HL-60/S4 treated with phorbol 12-myristate 13-acetate at 8.2 ng/mL for 4 days and 3 days (cell line): ENCODE results near the gene CACNB3.
"Not testable (repeated sequence)": the region's sequence is repeated elsewhere in the genome, so short reads cannot be mapped to it uniquely, and the experiment has no call there.

ENCODE experiments used
- in situ Hi-C: fragments of 300-500 bp; cut with MboI; formaldehyde crosslinking; loops from 2 replicates; pipeline ENCODE4 v1.15.0; 2022; ENCODE audit warnings: low sequenced_read_pairs

Gene CACNB3

GRCh38 chr12:48852734-48853688, 34.7 kb downstream of the CACNB3 start:
- in situ Hi-C loops: loop anchor here (10.0 kb wide), 1 partner anchor 142 kb away; the partner anchor contains the start of gene DDN

DNA sequence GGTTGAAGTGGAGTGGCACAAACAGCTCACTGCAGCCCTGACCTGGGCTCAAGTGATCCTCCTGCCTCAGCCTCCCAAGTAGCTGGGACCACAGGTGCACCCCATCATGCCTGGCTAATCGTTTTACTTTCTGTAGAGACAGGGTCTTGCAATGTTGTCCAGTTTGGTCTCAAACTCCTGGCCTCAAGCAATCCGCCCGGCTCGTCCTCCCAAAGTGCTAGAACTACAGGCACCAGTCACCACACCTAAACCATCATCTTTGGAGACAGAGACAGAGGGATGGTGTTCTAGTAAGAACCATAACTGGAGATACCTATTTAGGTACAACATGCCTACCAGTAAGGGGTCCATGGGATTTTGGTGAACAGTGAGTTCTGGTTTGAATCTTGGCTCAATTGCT, 36.2 kb downstream of the CACNB3 start:
- in situ Hi-C loops: loop anchor here (10.0 kb wide), 1 partner anchor 140 kb away; the partner anchor contains the start of gene DDN

- in situ Hi-C loops: loop anchor here (10.0 kb wide), 1 partner anchor 140 kb away; the partner anchor contains the start of gene DDN
Observed at GRCh38 chr12:48854932-48855331, 36.6 kb downstream of the CACNB3 start.

DNA sequence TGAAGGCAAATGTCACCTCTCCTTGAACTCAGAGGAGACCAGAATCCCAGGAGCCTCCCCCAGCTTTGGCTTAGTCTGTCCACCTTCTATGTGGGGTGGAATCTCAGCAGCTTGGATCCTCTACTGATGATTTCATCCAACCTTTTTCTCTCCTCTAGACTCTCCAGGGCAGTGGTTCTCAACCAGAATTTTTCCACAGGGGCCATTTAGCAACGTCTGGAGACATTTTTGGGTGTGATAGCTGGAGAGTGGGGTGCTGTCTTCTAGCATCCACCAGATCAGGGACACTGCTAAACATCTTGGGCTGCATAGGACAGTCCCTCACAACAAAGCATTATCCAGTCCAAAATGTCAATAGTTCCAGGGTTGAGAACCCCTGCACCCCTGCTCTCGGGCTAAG, 38.1 kb downstream of the CACNB3 start:
- in situ Hi-C loops: loop anchor here (10.0 kb wide), 1 partner anchor 138 kb away; the partner anchor contains the start of gene DDN

DNA sequence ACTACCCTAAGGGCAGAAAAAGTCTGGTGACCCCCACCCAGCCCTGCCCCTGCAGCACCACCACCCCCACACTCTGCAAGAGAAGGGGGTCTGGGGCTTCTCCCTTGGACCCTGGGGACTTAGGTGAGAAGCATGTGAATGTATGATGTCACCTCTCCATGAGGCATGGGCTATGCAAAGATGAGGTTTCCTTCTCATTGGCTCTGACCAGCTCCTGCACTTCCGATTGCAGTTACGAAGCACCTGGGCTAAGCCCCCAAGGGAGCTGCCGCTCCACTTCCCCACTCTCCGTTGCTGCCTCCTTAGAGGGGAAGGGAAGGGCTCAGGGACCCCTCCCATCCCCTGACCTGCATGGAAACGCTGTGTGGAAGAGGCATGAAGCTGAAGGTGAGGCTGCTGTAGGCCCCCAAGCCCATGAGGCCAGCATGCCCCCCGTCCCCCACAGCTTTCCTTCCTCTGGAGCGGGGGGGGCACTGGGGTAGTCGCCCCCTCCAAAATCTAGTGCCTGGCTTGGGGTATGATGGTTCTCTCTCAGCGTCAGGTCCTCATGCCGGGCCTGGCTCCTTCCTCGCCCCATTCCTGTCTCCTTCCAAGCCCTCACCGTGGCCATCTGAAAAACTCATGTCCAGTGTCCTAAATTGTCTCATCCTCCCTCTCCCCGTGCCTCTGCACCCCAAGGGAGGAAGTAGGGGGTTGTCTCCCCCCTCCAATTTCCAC, 39.1 kb downstream of the CACNB3 start:
- in situ Hi-C loops: loop anchor here (10.0 kb wide), 1 partner anchor 137 kb away; the partner anchor contains the start of gene DDN

GRCh38 chr12:48858043-48858442, 39.7 kb downstream of the CACNB3 start:
- in situ Hi-C loops: loop anchor here (10.0 kb wide), 1 partner anchor 137 kb away; the partner anchor contains the start of gene DDN

GRCh38 chr12:48859607-48860006, 41.3 kb downstream of the CACNB3 start:
- in situ Hi-C loops: loop anchor here (10.0 kb wide), 1 partner anchor 135 kb away; the partner anchor contains the start of gene DDN

DNA sequence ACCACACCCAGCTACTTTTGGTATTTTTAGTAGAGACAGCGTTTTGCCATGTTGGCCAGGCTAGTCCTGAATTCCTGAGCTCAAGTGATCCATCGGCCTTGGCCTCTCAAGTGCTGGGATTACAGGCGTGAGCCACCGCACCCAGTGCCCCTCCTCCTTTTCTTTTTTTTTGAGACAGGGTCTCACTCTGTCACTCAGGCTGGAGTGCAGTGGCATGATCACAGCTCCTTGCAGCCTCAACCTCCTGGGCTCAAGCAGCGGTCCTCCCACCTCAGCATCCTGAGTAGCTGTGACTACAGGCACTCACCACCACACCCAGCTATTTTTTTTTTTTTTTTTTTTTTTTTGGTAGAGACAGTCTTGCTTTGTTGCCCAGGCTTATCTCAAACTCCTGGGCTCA, 41.9 kb downstream of the CACNB3 start:
- in situ Hi-C loops: not testable (repeated sequence)

DNA sequence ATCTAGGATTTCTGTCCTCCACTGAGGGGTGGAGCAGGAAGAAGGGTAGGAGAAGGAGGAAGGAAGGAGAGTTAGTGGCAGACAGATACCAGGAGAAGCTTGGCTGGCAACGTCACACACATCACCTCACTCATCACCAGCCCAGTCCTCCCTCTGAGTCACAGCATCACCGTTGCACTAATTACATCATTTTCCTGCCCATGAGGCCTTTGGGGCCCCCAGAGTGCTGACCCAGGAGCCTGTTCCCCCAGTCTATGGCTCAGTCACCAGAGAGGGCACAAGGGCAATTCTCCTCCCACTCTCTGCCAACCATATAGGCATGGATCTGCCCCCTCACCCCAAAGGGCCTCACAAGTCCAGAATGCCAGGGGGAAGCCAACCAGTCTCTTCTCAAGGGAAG, 42.8 kb downstream of the CACNB3 start:
- in situ Hi-C loops: no loop called here

DNA sequence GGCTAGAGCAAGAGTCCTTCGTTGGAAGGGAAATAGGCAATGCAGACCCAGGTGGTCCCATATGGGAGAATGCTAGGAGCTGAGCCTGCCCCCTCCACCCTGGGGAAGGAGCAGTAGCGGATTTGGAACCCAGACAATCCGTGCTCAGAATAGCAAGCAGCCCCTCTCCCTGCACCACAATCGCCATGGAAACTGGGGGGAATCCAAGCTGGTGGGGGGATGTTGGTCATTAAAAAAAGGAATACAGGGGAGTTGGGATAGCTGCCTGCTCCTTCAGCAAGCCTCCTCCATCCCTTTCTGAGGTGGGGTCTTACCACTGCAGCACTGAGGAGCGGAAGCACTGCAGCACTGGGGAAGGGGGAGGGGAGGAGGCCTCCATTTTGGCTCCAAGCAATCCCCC, 44.5 kb downstream of the CACNB3 start:
- in situ Hi-C loops: no loop called here

GRCh38 chr12:48863291-48863690, 45.0 kb downstream of the CACNB3 start:
- in situ Hi-C loops: no loop called here

GRCh38 chr12:48865281-48866051, 47.2 kb downstream of the CACNB3 start, which contains the start of gene RND1:
Gene RND1, minus strand, starts transcription at chr12:48865870. Its CDS starts 103 bp downstream, at chr12:48865767.
- in situ Hi-C loops: no loop called here

- in situ Hi-C loops: no loop called here
Observed at GRCh38 chr12:48866052-48866711, 47.9 kb downstream of the CACNB3 start.

- in situ Hi-C loops: no loop called here
Observed at GRCh38 chr12:48868451-48868850, 50.2 kb downstream of the CACNB3 start.

GRCh38 chr12:48869191-48869590, 50.9 kb downstream of the CACNB3 start:
- in situ Hi-C loops: no loop called here

DNA sequence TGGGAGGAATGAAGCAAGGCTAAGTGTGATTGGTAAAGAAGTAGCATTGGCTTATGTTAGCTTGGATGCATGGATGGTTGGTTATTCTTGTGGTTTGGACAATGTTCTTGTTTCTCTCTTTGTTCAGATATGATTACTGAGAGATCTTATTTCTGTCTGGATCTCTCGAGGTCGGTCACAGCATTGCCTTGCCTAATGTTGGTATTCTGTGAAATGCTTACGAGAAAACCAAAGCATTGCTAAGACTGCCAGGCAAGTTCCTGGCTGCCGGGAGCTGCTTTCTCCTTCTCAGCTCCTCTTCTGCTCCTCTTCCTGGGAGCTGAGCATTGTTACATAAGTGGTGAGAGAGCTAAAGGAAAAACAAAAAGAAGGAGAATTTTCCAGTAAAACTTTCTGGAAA, 54.8 kb downstream of the CACNB3 start:
- in situ Hi-C loops: no loop called here

GRCh38 chr12:48873534-48873933, 55.2 kb downstream of the CACNB3 start:
- in situ Hi-C loops: not testable (repeated sequence)

- in situ Hi-C loops: no loop called here
Observed at GRCh38 chr12:48875944-48876515, 57.7 kb downstream of the CACNB3 start.
